HL-60 (cell line): ENCODE data around the gene AP1AR.

ENCODE experiments used
- DNase-seq, 2 experiments: peaks; one replicate each; pipeline ENCODE4 v3.0.0-alpha.2; 2010 to 2020; ENCODE audit warnings: low read depth in 1 of 2, low spot score in 1 of 2
- H3K27ac ChIP-seq: fragments of 250-450 bp; sonication (Bioruptor Pico); replicated peaks from 2 replicates; pipeline ENCODE4 v1.5.1; 2020; ENCODE audit warnings: mild to moderate bottlenecking, moderate library complexity
- H3K27me3 ChIP-seq: fragments of 250-450 bp; sonication (Bioruptor Pico); 2 replicates; pipeline ENCODE4 v1.5.1; 2021; ENCODE audit warnings: mild to moderate bottlenecking, moderate library complexity; ENCODE audit not compliant: insufficient read depth, poor library complexity, severe bottlenecking
- H3K4me3 ChIP-seq: replicated peaks from 2 replicates; pipeline ENCODE4 v1.5.1; 2011; ENCODE audit warnings: mild to moderate bottlenecking, control low read depth, low read length; ENCODE audit not compliant: insufficient read depth
- CTCF ChIP-seq: IDR thresholded peaks from one replicate; pipeline ENCODE4 v1.5.1; 2011; ENCODE audit warnings: low read length, control low read depth, inconsistent platforms; ENCODE audit not compliant: insufficient read depth
- GABPA ChIP-seq: IDR thresholded peaks from 2 replicates; pipeline ENCODE4 v1.6.1; 2012; ENCODE audit warnings: low read depth
- POLR2AphosphoS5 ChIP-seq: IDR thresholded peaks from 2 replicates; pipeline ENCODE4 v1.6.1; 2012; ENCODE audit warnings: low read depth
- REST ChIP-seq: IDR thresholded peaks from 2 replicates; pipeline ENCODE4 v1.6.1; 2012; ENCODE audit warnings: low read depth; ENCODE audit not compliant: insufficient replicate concordance
- SPI1 ChIP-seq: IDR thresholded peaks from 2 replicates; pipeline ENCODE4 v1.6.1; 2012; ENCODE audit warnings: low read depth, mild to moderate bottlenecking, borderline replicate concordance

The AP1AR gene

GRCh38 chr4:112210777-112211176 lies 20.8 kb upstream of the AP1AR start:
- no peak for TF ChIP-seq POLR2AphosphoS5
- no peak for TF ChIP-seq SPI1
- TF ChIP-seq REST = no peak
- TF ChIP-seq CTCF = no peak
- no peak for TF ChIP-seq GABPA
- no peaks in the 10 kb centered on the region for H3K27me3 ChIP-seq
- H3K27ac ChIP-seq = no peak overlapping the region
- no peak for DNase-seq
- H3K4me3 ChIP-seq = no peak overlapping the region

GRCh38 chr4:112213091-112213490 lies 18.5 kb upstream of the AP1AR start:
- no peaks in the 10 kb centered on the region for H3K27me3 ChIP-seq
- TF ChIP-seq SPI1 (peak; percentile 58; the same call in 1 of the 2 replicates), GABPA (no peak)
- DNase-seq = peak; percentile 56 to 63
- no peak overlapping the region for H3K27ac ChIP-seq
- no peak overlapping the region for H3K4me3 ChIP-seq

GRCh38 chr4:112213856-112214255 lies 17.7 kb upstream of the AP1AR start:
- no peak for TF ChIP-seq REST
- TF ChIP-seq POLR2AphosphoS5 = no peak
- TF ChIP-seq GABPA = no peak
- peak; percentile 60; the same call in 1 of the 2 replicates for TF ChIP-seq SPI1
- no peak for TF ChIP-seq CTCF
- Histone ChIP-seq H3K4me3 (no peak overlapping the region), H3K27me3 (no peaks in the 10 kb centered on the region), H3K27ac (peak overlapping the region; percentile 24)
- DNase-seq = peak in 1 of 2 experiments; percentile 68

- no peak for DNase-seq
- H3K4me3 ChIP-seq = no peak overlapping the region
- TF ChIP-seq POLR2AphosphoS5 = no peak
- no peak for TF ChIP-seq SPI1
- no peak for TF ChIP-seq GABPA
- no peak for TF ChIP-seq REST
- TF ChIP-seq CTCF = no peak
- no peak overlapping the region; the same call in 1 of the 2 replicates for H3K27ac ChIP-seq
- no peaks in the 10 kb centered on the region for H3K27me3 ChIP-seq
Measured at GRCh38 chr4:112214390-112215264, 17.0 kb upstream of the AP1AR start.
